ENCODE measurements around the gene CDKL2. TPM values are rescaled to one million over a fixed set of nuclear protein-coding genes. Genes with fewer than 3 reads are reported as not detected.

Gene CDKL2
- total RNA-seq: 0.74 TPM

DNA sequence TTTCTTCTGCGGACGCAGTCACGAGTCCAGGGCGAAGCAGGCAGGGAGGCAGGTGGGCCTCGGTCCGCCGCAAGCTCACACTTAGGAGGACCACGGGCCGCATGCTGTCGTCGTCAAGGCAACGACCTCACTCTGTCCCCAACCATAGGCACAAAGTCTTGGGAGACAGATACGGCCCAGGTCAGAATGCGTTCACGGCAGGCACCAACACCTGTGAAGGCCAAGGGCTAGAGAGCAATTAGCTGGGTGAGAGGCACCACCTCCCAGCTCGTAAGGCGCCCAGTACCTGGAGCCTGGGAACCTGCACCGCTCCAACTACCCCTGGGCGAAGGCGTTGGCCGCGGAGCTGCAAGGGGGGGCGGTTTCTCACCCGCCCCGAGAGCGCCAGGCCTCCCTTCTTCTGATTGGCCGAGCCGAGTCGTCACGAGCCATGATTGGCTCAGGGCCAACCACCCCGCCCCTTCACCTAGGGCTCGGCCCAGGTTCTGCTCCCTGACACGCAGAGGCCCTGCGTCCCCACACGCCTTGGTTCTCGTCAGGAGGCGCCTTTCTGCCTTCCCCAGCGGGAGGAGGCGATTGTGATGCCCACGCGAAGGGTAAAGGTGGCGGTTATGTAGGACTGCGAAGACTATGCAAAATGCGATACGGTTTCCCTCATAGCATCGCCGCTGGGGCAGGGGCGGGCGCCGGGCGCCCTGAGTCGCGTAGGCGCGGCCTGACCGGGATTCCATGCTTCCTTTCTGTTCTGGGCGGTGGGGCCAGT lies at the start of gene CDKL2:
CDKL2 (minus strand) TSS at position 355 of the 763 bp plus-strand sequence. CDS start 4,540 bp downstream, outside the sequence.
- H3K9me3 ChIP-seq: no peaks in the 10 kb centered on the region
- H3K27ac ChIP-seq: peak within 1 kb of the TSS; percentile 14
- H3K4me3 ChIP-seq: peak within 1 kb of the TSS; percentile 49 to 61
- TF ChIP-seq POLR2AphosphoS5 (IDR thresholded peaks at IDR 0.05; ENCODE audit: insufficient read depth in 1 of 2, low read depth in 1 of 2) (peak; percentile 16 to 79), POLR2A (IDR thresholded peaks at IDR 0.05) (no peak)
- TF ChIP-seq, protein P1, sequence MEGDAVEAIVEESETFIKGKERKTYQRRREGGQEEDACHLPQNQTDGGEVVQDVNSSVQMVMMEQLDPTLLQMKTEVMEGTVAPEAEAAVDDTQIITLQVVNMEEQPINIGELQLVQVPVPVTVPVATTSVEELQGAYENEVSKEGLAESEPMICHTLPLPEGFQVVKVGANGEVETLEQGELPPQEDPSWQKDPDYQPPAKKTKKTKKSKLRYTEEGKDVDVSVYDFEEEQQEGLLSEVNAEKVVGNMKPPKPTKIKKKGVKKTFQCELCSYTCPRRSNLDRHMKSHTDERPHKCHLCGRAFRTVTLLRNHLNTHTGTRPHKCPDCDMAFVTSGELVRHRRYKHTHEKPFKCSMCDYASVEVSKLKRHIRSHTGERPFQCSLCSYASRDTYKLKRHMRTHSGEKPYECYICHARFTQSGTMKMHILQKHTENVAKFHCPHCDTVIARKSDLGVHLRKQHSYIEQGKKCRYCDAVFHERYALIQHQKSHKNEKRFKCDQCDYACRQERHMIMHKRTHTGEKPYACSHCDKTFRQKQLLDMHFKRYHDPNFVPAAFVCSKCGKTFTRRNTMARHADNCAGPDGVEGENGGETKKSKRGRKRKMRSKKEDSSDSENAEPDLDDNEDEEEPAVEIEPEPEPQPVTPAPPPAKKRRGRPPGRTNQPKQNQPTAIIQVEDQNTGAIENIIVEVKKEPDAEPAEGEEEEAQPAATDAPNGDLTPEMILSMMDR (IDR thresholded peaks at IDR 0.05): no peak
- DNase-seq (ENCODE audit: extremely low spot score in 2 of 2): peak in 1 of 2 donors; percentile 88
- H3K27me3 ChIP-seq: no peaks in the 10 kb centered on the region
- intact Hi-C loops (cut with DNase I): no loop called here
- no peaks in the 10 kb centered on the region for H3K4me1 ChIP-seq
- no peaks in the 10 kb centered on the region for H3K36me3 ChIP-seq

DNA sequence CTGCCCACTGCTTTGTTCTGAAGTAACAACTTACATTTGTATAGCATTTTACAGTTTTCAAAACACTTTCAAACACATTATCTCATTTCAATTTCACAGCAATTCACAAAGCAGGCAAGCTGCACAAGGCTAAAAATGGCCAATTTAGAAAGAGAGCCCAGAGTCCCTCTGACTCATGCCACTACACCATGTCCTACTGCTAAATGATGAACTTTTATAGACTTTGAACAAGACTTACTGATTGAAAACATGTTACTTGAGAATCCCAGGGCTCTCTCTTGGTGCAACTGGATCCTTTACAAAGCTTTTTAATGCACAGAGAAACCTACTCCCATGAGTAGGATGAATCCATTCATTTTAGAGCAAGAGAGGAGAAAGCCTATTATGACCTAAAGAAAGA lies 48.6 kb upstream of the CDKL2 start:
- Histone ChIP-seq H3K9me3 (no peaks in the 10 kb centered on the region), H3K36me3 (no peaks in the 10 kb centered on the region), H3K27ac (no peak overlapping the region), H3K27me3 (no peaks in the 10 kb centered on the region), H3K4me3 (no peak overlapping the region), H3K4me1 (peaks cover 5% of the 10 kb centered on the region)
- DNase-seq (ENCODE audit: extremely low spot score in 2 of 2): no peak
- no peak for TF ChIP-seq POLR2A (IDR thresholded peaks at IDR 0.05)
- intact Hi-C loops (cut with DNase I): no loop called here

DNA sequence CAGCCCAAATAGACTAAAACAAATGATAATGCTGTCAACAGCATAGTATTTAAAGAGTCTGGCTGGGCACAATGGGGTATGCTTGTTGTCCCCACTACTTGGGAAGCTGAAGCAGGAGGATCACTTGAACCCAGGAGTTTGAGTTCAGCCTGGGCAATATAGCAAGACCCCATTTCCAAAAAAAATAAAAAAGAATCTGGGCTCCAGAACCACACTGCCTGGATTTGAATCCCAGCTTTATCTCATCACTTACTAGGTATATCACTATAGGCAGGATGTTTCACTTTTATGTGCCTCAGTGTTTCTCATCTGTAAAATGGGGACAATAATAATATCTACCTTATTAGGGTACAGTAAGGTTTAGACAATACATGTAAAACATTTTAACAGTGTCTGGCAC lies 48.1 kb upstream of the CDKL2 start:
- no peak for DNase-seq (ENCODE audit: extremely low spot score in 2 of 2)
- intact Hi-C loops (cut with DNase I): no loop called here
- Histone ChIP-seq H3K4me1 (peaks cover 8% of the 10 kb centered on the region), H3K27ac (no peak overlapping the region), H3K9me3 (no peaks in the 10 kb centered on the region), H3K4me3 (no peak overlapping the region), H3K27me3 (no peaks in the 10 kb centered on the region), H3K36me3 (no peaks in the 10 kb centered on the region)
- TF ChIP-seq POLR2AphosphoS5 (IDR thresholded peaks at IDR 0.05; ENCODE audit: insufficient read depth in 1 of 2, low read depth in 1 of 2) (no peak), POLR2A (IDR thresholded peaks at IDR 0.05) (no peak)
- TF ChIP-seq, protein P1 (IDR thresholded peaks at IDR 0.05): no peak

DNA sequence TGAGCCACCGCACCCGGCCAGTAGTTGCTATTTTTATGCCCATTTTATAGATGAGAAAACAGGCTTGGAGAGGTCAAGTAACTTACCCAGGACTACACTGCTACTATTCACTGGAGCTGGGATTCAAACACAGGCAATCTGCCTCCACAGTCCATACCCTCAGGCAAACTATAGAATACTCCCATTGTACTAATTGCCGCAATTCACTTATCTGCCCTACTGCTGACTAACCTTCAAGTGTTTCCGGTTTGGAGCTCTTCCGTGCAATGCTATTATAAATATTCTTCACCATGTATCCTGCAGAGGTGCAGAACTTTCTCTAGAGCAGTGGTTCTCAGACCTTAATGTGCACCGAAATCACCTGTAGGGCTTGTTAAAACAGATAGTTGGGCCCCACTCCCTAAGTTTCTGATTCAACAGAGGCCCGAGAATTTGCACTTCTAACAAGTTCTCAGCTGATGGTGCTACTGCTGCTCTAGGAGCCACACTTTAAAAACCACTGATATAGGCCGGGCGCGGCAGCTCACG lies 44.7 kb upstream of the CDKL2 start:
- TF ChIP-seq, protein P1 (IDR thresholded peaks at IDR 0.05): no peak
- TF ChIP-seq POLR2A (IDR thresholded peaks at IDR 0.05) (no peak), POLR2AphosphoS5 (IDR thresholded peaks at IDR 0.05; ENCODE audit: insufficient read depth in 1 of 2, low read depth in 1 of 2) (no peak)
- Histone ChIP-seq H3K4me3 (no peak overlapping the region), H3K9me3 (no peaks in the 10 kb centered on the region), H3K4me1 (peaks cover 30% of the 10 kb centered on the region), H3K36me3 (no peaks in the 10 kb centered on the region), H3K27ac (no peak overlapping the region), H3K27me3 (no peaks in the 10 kb centered on the region)
- intact Hi-C loops (cut with DNase I): no loop called here
- DNase-seq (ENCODE audit: extremely low spot score in 2 of 2): no peak

DNA sequence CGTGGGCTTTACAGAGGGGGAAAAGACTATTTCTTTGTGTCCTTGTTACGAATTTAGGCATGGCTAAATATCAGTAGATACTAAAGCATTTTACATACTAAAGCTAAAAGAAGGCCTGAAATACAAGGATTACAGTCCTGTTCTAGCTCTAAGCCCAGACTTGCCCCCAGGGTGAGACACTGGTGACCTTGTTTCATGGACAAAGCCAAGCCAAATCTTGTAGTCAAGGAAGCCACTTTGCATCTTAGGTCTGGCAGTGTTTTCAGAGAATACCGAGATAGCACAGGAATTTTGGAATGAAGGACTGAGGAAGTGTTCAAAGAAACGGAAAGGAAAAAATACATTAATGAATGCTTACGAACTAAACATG lies 43.6 kb upstream of the CDKL2 start:
- Histone ChIP-seq H3K4me1 (peaks cover 42% of the 10 kb centered on the region), H3K27ac (peak overlapping the region; percentile 95), H3K36me3 (no peaks in the 10 kb centered on the region), H3K9me3 (no peaks in the 10 kb centered on the region), H3K4me3 (peak overlapping the region; percentile 62 to 96), H3K27me3 (no peaks in the 10 kb centered on the region)
- TF ChIP-seq POLR2AphosphoS5 (IDR thresholded peaks at IDR 0.05; ENCODE audit: insufficient read depth in 1 of 2, low read depth in 1 of 2) (no peak), POLR2A (IDR thresholded peaks at IDR 0.05) (no peak)
- TF ChIP-seq, protein P1 (IDR thresholded peaks at IDR 0.05): no peak
- intact Hi-C loops (cut with DNase I): loop anchor here (2.0 kb wide), 1 partner anchor 51 kb away; the partner anchor contains the start of gene USO1
- DNase-seq (ENCODE audit: extremely low spot score in 2 of 2): no peak

Measured in vagina (tissue), 2 donors.